Measurements from ENCODE around the gene PELI1. TPM values are rescaled to one million over a fixed set of nuclear protein-coding genes. Genes with fewer than 3 reads are reported as not detected.

The PELI1 gene
- total and polyA plus RNA-seq, 2 donors (not counting 3 experiments of a cell fraction or from before 2014, with no cell fraction given) = 14.2 to 30.9 TPM

DNA sequence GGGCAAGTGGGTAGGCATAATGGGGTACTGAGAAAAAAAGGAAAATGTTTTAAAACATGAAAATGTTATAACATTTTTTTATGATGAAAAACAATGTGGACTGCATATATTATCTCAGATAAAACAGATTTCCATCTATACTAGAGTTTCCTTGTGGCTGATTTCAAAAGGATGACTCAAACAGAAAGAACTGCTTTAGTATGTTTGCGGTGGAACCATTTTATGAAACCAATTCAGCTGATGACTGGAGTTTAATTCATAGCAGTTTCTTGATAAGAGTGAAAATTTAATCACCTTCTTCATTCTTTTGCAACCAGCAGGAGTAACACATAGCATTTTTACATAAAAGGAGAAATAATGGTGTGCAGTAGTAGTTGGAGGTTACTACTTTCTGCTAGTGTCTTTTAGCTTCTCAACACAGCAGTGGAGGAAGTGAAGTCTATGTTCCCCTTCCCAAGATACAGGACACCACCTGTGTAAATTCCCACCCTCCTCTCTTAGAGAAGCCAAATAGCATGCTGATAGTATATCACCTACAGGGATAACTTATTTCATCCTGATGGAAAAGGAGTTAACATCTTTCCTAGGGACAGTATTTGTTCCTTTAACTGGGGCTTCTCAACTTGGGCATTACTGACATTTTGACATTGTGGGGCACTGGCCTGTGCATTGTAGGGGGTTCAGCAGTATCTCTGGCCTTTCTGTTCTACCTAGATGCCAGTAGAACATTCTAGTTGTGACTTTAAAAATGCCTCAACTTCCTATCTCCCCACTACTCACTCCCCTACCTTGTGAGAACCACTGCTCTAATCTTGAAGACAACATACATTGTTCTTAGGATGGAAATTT lies 29.9 kb downstream of the PELI1 start:
- no peak overlapping the region for H2AFZ ChIP-seq (ENCODE audit: low read depth, low read length)
- H3K9me3 ChIP-seq (replicated peaks; ENCODE audit: control insufficient read depth, insufficient read depth, low read length) = no peaks in the 10 kb centered on the region
- ChIA-PET CTCF (interaction anchor here (0.6 to 1.6 kb wide), 6 partner anchors 9 to 214 kb away, joined by 3 to 4 read pairs (median 4); no protein-coding TSS in a partner anchor), POLR2A (no interaction called here)
- H3K9me1 ChIP-seq (replicated peaks; ENCODE audit: control insufficient read depth, extremely low read depth, insufficient read depth, low read length) = no peaks in the 10 kb centered on the region
- TF ChIP-seq, protein P1, sequence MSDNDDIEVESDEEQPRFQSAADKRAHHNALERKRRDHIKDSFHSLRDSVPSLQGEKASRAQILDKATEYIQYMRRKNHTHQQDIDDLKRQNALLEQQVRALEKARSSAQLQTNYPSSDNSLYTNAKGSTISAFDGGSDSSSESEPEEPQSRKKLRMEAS (IDR thresholded peaks at IDR 0.05; ENCODE audit: insufficient read depth, insufficient read length) = no peak
- TF ChIP-seq POLR2AphosphoS5 (IDR thresholded peaks at IDR 0.05; ENCODE audit: insufficient read depth, low read depth, low read length) = no peak
- TF ChIP-seq JUN (IDR thresholded peaks at IDR 0.05; ENCODE audit: borderline replicate concordance, insufficient read depth, insufficient read length, low read depth) = no peak
- TF ChIP-seq, protein P2, sequence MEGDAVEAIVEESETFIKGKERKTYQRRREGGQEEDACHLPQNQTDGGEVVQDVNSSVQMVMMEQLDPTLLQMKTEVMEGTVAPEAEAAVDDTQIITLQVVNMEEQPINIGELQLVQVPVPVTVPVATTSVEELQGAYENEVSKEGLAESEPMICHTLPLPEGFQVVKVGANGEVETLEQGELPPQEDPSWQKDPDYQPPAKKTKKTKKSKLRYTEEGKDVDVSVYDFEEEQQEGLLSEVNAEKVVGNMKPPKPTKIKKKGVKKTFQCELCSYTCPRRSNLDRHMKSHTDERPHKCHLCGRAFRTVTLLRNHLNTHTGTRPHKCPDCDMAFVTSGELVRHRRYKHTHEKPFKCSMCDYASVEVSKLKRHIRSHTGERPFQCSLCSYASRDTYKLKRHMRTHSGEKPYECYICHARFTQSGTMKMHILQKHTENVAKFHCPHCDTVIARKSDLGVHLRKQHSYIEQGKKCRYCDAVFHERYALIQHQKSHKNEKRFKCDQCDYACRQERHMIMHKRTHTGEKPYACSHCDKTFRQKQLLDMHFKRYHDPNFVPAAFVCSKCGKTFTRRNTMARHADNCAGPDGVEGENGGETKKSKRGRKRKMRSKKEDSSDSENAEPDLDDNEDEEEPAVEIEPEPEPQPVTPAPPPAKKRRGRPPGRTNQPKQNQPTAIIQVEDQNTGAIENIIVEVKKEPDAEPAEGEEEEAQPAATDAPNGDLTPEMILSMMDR (IDR thresholded peaks at IDR 0.05; ENCODE audit: extremely low read depth in 1 of 2, insufficient read depth in 1 of 2, low read depth in 1 of 2, low read length in 2 of 2) = no peak
- peak; percentile 59 for TF ChIP-seq GATA2 (IDR thresholded peaks at IDR 0.05; ENCODE audit: insufficient read depth, insufficient read length, low read depth, low read length)
- peak; percentile 53 for TF ChIP-seq FOS (IDR thresholded peaks at IDR 0.05; ENCODE audit: borderline replicate concordance, insufficient read depth, low read length)
- TF ChIP-seq EZH2 (IDR thresholded peaks at IDR 0.05; ENCODE audit: borderline replicate concordance, low read depth, low read length, severe bottlenecking) = no peak
- TF ChIP-seq POLR2A (IDR thresholded peaks at IDR 0.05; ENCODE audit: low read depth, low read length) = no peak
- TF ChIP-seq MYC (IDR thresholded peaks at IDR 0.05; ENCODE audit: low read depth, low read length) = no peak
- H3K36me3 ChIP-seq (ENCODE audit: control insufficient read depth in 2 of 2, extremely low read depth in 1 of 2, insufficient read depth in 2 of 2, low read length in 2 of 2) = no peaks in the 10 kb centered on the region
- DNase-seq (ENCODE audit: low read depth, low spot score) (peak; percentile 69), FAIRE-seq (peak; percentile 77)
- dilution Hi-C loops (cut with MboI; ENCODE audit: extremely low pct_ligation_motif_present, low sequenced_read_pairs) (no loop called here), intact Hi-C loops (cut with micrococcal nuclease) (loop anchor here (1.0 to 5.0 kb wide), 3 partner anchors 13 to 62 kb away; partner anchors contain the start of gene PELI1)
- H3K27me3 ChIP-seq (ENCODE audit: control insufficient read depth in 2 of 2, insufficient read depth in 2 of 2, low read length in 2 of 2) = no peaks in the 10 kb centered on the region
- peaks cover 35% of the 10 kb centered on the region for H3K4me1 ChIP-seq (ENCODE audit: control insufficient read depth, extremely low read depth, insufficient read depth, low read length)
- no peaks in the 10 kb centered on the region for H4K20me1 ChIP-seq (replicated peaks; ENCODE audit: control insufficient read depth, extremely low read depth, insufficient read depth, low read length)
- H3K4me3 ChIP-seq (replicated peaks in 1 of 3; ENCODE audit: insufficient read depth in 1 of 3, low read depth in 1 of 3, low read length in 3 of 3) = no peak overlapping the region
- peak overlapping the region; percentile 7 for H3K27ac ChIP-seq (ENCODE audit: insufficient read depth, low read depth, low read length)
- peaks cover 71% of the 10 kb centered on the region for H3K79me2 ChIP-seq (ENCODE audit: control insufficient read depth, insufficient read depth, low read length)
- no peak overlapping the region for H3K9ac ChIP-seq (replicated peaks; ENCODE audit: extremely low read depth, insufficient read depth, low read length)
- H3K4me2 ChIP-seq (ENCODE audit: insufficient read depth, low read length) = peak overlapping the region; percentile 75
- BruUV-seq (replicated peaks) = no TSS peak
